GM19193 (cell line): ENCODE results near the gene UBA7.

ENCODE experiments used
- POLR2A ChIP-seq: IDR thresholded peaks from 4 replicates; pipeline ENCODE4 v1.6.1; 2011; ENCODE audit not compliant: insufficient read depth, insufficient read length; ENCODE audit errors: extremely low read depth

UBA7 gene

DNA sequence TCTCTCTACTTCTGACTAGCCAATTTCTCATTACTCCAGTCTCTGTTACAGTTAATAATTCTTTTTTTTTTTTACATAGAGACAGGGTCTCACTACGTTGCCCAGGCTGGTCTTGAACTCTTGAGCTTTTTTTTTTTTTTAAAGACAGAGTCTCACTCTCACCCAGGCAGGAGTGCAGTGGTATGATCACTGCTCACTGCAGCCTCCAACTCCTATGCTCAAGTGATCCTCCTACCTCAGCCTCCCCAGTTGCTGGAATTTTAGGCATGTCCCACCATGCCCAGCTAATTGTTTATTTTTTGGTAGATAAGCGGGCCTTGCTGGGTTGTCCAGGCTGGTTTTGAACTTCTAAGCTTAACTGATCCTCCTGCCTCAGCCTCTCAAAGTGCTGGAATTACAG, 41.0 kb downstream of the UBA7 start:
- TF ChIP-seq POLR2A, result no peak

DNA sequence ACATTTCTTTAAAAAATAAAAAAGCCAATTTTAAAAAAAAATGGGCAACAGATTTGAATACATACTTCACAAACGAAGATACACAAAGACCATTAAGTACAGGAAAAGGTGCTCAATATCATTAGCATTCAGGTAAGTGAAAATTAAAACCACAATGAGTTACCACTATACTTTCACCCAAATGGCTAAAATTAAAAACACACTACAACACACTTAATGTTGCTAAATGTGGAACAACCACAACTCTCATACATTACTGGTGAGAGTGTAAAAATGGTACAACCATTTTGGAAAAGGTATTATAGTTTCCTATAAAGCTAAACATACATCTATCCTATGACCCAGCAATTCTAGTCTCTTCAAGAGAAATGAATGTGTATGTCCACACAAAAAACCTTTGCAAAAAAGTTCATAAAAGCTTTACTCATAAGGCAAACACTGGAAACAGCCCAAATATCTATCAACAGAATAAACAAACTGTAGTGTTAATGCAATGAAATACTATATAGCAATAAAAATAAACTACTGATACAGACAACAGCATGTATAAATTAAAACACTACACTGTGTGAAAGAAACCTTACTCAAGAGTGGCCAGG, 42.3 kb downstream of the UBA7 start:
- TF ChIP-seq POLR2A, result no peak

DNA sequence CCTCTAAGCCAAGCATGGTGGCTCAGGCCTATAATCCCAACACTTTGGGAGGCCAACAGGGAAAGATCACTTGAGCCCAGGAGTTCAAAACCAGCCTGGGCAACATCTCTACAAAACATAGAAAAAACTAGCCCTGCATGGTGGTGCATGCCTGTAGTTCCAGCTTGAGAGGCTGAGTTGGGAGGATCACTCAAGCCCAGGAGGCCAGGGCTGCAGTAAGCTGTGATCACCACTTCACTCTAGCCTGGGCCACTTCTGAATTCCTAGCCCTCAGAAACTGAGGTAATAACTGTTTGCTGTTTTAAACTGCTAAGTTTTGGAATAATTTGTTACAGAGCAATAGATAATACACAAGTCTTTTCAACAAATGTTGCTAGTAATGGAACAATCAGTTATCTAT, 43.8 kb downstream of the UBA7 start:
- no peak for TF ChIP-seq POLR2A

DNA sequence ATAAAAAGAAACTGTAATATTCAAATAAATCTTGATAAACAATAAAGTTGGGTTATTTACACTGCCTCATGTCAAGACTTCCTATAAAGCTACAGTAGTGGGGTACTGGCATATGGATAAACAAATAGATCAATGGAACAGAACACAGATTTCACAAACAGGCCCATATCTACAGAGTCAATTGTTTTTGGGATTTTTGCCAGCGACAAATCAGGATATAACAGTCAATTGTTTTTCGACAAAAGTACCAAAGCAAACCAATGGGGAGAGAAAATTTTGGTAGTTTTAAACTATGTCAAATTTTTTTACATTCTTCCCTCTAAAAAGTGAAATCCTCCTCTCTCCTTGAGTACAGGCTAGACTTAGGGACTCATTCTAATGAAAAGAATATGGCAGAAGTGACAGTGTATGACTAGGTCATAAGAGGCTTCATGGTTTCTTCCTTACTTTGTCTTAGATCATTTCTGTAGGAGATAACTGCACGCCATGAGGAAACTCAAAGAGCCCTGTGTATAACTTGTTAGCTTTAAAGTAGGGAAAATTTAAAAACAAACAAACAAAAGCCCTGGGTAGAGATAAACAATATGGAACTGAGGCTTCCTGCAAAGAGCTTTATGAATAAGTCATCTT, 44.4 kb downstream of the UBA7 start:
- no peak for TF ChIP-seq POLR2A

DNA sequence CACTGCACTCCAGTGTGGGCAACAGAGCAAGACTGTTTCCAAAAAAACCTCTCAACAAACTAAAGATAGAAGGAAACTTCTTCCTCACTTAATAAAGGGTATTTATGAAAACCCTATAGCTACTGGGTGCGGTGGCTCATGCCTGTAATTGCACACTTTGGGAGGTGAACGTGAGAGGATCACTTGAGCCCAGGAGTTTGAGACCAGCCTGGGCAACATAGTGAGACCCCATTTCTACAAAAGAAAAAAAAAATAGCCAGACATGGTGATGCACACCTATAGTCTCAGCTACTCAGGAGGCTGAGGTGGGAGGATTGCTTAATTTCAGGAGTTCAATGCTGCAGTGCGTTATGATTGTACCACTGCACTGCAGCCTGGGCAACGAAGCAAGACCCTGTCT, 49.8 kb downstream of the UBA7 start:
- TF ChIP-seq POLR2A, result no peak

DNA sequence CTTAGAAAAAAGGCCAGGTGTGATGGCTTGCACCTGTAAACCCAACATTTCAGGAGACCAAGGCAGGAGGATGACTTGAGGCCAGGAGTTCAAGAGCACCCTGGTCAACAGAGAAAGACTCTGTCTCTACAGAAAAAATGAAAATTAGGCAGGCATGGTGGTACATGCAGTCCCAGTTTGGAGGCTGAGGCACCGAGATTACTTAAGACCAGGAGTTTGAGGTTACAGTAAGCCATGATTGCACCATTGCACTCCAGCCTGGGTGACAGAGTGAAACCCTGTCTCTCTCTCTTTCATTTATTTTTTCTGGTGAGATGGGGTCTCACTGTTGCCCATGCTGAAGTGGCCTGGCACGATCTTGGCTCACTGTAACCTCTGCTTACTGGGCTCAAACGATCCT, 52.1 kb downstream of the UBA7 start:
- no peak for TF ChIP-seq POLR2A

DNA sequence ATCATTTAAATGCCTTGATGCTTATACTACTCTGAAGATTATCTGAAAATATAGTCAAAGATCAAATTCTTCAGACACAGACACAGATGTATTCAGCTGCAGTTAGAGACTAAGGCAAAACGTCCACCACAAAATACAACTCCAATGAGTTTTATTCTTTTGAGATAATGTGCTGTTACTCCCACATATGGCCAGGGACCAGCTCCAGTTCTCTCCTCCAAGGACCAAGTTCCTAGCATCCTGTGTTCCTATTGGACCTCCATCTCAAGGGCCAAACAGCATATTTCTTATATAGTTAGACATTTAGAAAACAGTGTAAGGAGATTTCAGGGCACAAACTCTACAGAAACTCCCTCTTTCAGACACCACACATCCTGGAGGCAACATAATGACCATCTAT, 54.5 kb downstream of the UBA7 start:
- no peak for TF ChIP-seq POLR2A

DNA sequence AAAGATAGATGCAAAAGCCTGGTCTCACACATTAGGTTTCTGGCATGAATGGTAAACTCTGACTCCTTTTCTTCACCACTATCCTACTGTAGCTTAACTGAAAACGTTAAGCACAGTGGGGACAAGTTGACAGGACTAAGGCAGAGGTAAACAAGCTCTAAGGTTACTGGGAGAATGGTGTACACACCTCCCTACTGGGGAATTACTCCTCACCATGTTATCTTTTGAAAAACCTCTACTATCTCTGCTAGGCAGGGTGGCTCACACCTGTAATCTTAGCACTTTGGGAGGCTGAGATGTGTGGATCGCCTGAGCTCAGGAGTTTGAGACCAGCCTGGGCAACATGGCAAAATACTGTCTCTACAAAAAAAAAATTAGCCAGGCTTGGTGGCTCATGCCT, 56.6 kb downstream of the UBA7 start:
- no peak for TF ChIP-seq POLR2A

DNA sequence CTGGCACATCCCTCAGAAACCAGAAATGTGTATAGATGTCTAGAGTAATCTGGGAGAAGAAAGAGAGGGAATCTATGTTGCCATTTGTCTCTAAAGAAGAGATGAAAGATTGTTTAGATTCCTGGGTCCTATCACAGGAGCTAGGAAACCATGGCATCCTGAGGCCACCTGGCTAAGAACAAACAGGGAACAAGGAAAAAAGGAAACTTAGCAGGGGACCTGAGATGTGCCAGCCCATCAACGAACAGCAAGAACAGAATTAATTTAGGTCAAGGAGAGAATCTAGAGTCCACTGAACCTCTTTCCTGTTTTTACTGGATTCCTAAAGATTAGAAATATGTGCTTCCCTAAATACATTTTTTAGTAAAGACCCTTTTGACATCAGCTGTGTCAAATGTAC, 57.7 kb downstream of the UBA7 start:
- TF ChIP-seq POLR2A, result no peak
